Measurements from ENCODE around the gene SMPD3.
"Not testable (repeated sequence)": the region's sequence is repeated elsewhere in the genome, so short reads cannot be mapped to it uniquely, and the experiment has no call there.

Gene SMPD3

DNA sequence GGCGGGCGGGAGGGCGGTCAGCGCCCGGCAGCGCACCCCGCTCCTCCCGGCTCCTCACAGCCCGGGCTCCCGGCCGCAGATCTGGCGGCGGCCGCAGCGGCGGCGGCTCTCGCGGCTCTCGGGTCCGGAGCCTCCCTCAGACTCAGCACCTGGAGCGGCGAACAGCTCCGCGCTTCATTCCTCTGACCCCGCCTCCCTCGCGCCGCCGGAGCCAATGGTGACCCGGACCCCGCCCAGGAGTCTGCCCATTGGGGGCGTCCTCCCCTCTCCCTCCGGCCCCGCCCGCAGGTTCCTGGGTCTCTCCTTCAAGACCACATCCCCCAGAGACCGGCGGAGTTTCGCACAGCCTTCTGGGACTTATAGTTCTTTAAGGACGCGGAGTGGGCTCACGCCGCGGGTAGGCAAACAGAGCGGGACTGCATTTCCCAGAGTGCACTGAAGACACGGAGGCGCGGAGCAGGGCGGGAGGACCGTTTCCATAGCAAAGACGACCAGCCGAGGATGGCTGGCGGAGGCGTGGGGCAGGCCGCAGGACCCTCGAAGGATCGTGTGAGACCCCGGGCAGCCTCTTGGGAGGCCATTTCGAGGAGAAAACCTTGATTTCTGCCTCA, at the start of gene SMPD3:
TSS of gene SMPD3 (minus strand) at position 149 of the 611 bp plus-strand sequence. CDS start 76,327 bp downstream, outside the sequence.
- DNase-seq (ENCODE audit: low spot score in 2 of 2): peak; percentile 92 to 97
- H3K27me3 Mint-ChIP-seq: peaks cover 7% of the 10 kb centered on the region
- H3K4me3 Mint-ChIP-seq: peak within 1 kb of the TSS; percentile 75
- ATAC-seq (ENCODE audit: low read depth): peak; percentile 95
- H3K9me3 Mint-ChIP-seq: no peaks in the 10 kb centered on the region
- no peak within 1 kb of the TSS for H3K27ac Mint-ChIP-seq
- H3K4me1 Mint-ChIP-seq: peaks cover 15% of the 10 kb centered on the region
- no peaks in the 10 kb centered on the region for H3K36me3 Mint-ChIP-seq

DNA sequence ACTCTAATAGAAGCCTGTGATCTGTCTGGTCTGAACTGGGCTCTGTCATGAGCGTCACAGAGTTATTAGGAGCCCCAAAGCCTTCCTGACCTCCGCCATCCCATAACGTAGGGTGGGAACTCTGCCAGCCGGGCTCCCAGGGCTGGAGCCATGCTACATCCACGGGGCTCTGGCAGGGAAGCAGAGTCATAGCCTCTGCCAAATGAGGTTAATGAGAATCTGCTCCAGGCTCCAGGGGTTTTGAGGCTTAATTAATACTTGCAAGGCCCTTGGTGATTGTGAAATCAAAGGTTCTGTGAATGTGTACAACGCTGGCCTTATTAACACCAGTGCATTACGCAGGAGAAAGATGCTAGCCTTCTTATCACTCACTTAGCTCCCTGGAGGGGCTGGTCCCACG, 48.4 kb upstream of the SMPD3 start:
- no peak for ATAC-seq (ENCODE audit: low read depth)
- DNase-seq (ENCODE audit: low spot score in 2 of 2): no peak
- H3K27ac Mint-ChIP-seq: no peak overlapping the region
- no peak overlapping the region for H3K4me3 Mint-ChIP-seq
- H3K4me1 Mint-ChIP-seq: peaks cover 7% of the 10 kb centered on the region
- peaks cover 2% of the 10 kb centered on the region for H3K27me3 Mint-ChIP-seq
- H3K9me3 Mint-ChIP-seq: no peaks in the 10 kb centered on the region
- no peaks in the 10 kb centered on the region for H3K36me3 Mint-ChIP-seq

DNA sequence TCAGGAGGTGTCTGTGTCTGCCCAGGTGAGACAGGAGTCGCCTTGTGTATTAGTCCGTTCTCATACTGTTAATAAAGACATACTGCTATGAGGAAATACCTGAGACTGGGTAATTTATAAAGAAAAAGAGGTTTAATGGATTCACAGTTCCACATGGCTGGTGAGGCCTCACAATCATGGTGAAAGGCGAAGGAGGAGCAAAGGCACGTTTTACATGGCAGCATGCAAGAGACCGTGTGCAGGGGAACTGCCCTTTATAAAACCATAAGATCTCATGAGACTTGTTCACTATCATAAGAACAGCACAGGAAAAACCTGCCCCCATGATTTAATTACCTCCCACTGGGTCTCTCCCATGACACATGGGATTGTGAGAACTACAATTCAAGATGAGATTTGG, 46.0 kb upstream of the SMPD3 start:
- DNase-seq (ENCODE audit: low spot score in 2 of 2); H3K27ac Mint-ChIP-seq; H3K9me3 Mint-ChIP-seq; H3K27me3 Mint-ChIP-seq; H3K4me3 Mint-ChIP-seq; ATAC-seq (ENCODE audit: low read depth); H3K36me3 Mint-ChIP-seq: not testable (repeated sequence)
- H3K4me1 Mint-ChIP-seq: peaks cover 13% of the 10 kb centered on the region

DNA sequence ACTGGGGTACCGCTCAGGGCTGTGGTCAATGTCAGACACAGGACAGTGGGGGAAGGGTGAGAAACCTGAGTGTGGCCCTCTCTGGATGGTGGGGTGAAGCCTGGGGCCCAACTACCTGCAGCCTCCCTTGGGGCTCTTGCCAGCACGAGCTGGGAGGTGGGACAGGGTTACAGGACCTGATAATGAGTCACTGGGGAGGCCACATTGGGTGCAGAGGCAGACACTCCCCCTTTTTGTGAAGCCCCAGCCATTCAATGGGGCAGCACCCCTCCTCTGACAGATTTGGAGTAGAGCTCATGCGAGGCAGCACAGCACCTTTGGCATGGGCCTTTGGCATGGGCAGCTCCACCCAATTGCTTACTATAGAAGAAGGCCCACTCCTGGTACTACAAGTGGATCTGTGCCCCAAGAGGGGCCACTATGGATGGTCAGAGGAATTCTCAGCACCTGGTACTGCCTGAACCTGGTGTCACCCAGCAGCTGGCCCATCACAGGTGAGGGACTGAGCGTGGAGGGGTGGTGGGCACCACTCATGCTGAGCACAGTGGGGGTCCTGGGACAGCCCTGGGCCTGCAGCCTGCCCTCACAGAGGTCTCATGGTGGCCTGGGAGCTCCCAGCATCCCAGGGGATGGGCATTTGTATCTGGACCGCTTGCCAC, 45.2 kb upstream of the SMPD3 start:
- Mint-ChIP-seq H3K27ac (no peak overlapping the region), H3K9me3 (no peaks in the 10 kb centered on the region), H3K36me3 (no peaks in the 10 kb centered on the region), H3K4me1 (peaks cover 13% of the 10 kb centered on the region), H3K4me3 (no peak overlapping the region), H3K27me3 (peaks cover 5% of the 10 kb centered on the region)
- DNase-seq (ENCODE audit: low spot score in 2 of 2) (no peak), ATAC-seq (ENCODE audit: low read depth) (no peak)

DNA sequence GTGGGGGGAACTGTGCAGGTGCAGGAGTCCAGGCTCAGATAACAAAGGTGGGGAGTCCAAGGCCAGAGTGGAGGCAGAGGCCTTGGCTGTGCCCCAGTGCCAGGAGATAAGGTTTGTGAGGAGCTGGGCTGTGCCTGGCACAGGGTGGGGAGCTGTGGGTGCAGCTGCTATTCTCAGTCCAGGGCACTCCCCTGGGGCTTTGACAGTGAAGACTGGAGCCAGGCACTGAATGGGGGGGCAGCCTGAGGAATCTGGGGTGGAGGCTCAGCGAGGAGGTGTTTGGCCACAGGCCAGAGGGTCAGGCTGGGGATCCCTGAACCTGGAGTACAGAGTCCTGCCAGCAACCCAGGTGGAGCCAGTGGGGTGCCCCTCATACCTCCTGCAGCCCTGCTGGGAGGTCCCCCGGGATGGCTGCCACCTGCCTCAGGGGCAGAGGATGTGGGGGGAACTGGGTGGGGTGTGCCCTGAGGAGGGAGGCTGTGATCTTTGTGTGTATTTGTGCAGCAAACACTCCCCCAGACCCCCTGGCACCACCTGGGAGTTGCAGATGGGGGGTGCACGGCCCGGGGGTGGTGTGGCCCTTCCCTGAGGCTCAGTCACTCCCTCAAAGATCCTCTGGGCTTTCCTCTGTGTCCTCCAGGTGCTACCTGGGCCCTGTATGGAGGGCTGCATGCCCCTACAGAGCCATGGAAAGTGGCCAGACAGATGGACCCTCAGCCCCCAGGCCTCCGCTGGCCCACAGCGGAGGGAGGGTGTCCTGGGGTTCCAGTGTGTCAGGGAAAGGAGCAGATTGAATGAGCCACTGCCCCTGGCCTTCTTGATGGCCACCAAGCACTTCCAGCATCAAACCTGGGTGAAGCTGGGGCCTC, 44.5 kb upstream of the SMPD3 start:
- Mint-ChIP-seq H3K27me3 (peaks cover 5% of the 10 kb centered on the region), H3K4me3 (no peak overlapping the region), H3K36me3 (no peaks in the 10 kb centered on the region), H3K9me3 (no peaks in the 10 kb centered on the region), H3K27ac (no peak overlapping the region), H3K4me1 (peaks cover 13% of the 10 kb centered on the region)
- DNase-seq (ENCODE audit: low spot score in 2 of 2) (no peak), ATAC-seq (ENCODE audit: low read depth) (no peak)

DNA sequence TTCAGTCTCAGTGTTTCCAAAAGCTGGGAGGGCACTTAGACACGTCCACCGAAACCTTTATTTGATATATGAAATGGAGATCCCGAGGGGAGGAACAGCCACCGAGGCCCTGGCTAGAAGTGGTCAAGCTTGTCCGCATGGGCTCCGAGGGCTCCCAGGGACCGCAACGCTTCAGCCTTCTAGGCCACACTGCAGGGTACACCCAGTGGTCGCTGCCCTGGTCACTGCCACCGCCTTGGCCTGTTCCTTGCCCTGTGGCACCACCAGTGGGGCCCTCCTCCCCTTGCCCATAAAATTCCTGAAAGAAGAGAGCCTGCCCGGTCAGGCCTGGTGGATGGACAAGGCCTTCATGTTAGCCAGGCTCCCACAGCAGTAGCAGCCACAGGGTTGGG, 43.8 kb upstream of the SMPD3 start:
- H3K4me3 Mint-ChIP-seq: no peak overlapping the region
- ATAC-seq (ENCODE audit: low read depth): no peak
- DNase-seq (ENCODE audit: low spot score in 2 of 2): no peak
- H3K9me3 Mint-ChIP-seq: no peaks in the 10 kb centered on the region
- H3K27ac Mint-ChIP-seq: no peak overlapping the region
- peaks cover 5% of the 10 kb centered on the region for H3K27me3 Mint-ChIP-seq
- H3K4me1 Mint-ChIP-seq: peaks cover 14% of the 10 kb centered on the region
- H3K36me3 Mint-ChIP-seq: no peaks in the 10 kb centered on the region

DNA sequence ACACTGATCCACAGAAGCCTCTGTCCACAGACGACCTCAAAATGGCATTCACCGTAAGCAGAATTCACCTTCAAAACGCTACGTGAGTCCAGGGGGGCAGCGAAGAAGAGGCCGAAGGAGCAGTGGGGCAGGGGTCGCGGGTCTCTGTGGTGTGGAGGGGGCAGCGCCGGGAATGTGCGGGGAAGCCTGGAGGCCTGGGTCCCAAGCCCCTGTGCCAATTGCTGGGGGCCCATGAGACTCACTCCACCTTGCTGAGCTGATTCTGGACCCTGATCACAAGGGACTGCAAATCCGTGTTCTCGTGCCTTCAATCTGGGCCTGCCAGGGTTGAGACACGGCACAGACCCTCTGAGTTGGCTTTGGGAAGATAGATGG, 43.3 kb upstream of the SMPD3 start:
- Mint-ChIP-seq H3K4me1 (peaks cover 17% of the 10 kb centered on the region), H3K27me3 (peaks cover 5% of the 10 kb centered on the region), H3K9me3 (no peaks in the 10 kb centered on the region), H3K27ac (no peak overlapping the region), H3K36me3 (no peaks in the 10 kb centered on the region), H3K4me3 (no peak overlapping the region)
- ATAC-seq (ENCODE audit: low read depth): no peak
- no peak for DNase-seq (ENCODE audit: low spot score in 2 of 2)

DNA sequence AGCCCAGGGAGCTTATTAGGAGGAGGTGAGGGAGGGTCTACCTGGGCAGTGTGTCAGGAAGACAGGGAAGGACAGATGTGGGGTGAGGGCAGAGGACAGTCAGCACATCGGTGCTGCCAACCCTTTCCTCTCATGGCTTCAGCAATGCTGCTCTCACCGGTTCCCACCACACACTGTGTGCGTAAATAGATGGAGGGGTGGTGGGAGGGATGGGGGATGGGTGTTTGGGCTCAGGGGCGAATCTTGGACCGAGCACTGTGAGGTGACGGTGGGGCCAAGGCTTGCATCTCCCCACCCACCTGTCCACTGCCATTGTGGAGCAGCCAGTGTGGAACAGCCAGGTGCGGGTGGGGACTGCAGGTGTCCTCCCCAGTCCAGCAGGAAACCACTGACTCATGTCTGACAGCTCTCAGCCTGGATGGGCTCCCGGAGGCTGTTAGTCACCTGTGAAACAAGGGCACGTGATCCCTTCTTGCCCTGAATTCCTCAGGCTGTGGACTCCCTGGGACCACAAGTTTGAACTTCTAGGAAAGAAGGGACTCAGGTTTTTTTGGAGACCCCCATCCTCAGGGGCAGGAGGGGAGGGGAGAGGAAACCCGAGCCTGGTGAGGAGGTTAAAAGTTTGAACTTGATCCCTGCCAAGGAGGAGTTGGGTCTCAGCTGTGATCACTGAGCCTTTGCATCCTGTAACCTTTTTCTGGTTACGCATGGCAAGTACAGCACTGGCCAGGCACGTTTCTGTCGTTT, 42.7 kb upstream of the SMPD3 start:
- H3K27me3 Mint-ChIP-seq: peaks cover 5% of the 10 kb centered on the region

DNA sequence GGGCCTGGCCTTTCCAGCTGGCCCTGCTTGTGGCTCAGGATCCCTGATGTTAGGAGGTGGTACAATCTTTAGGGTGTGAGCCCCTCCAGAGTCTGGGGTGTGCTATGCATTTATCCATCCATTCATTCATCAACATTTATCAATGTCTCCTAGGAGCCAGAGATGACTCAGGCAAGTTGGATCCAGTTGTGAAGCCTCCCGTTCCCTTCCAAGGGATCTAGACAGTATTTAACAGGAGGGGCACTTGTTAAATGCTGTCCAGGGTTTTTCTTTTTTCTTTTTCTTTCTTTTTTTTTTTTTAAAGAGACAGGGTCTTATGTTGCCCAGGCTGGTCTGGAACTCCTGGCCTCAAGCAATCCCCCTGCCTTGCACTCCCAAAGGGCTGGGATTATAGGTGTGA, 42.0 kb upstream of the SMPD3 start:
- ATAC-seq (ENCODE audit: low read depth) (no peak), DNase-seq (ENCODE audit: low spot score in 2 of 2) (no peak)
- peaks cover 7% of the 10 kb centered on the region for H3K27me3 Mint-ChIP-seq
- H3K9me3 Mint-ChIP-seq: no peaks in the 10 kb centered on the region
- no peak overlapping the region for H3K27ac Mint-ChIP-seq
- H3K36me3 Mint-ChIP-seq: no peaks in the 10 kb centered on the region
- no peak overlapping the region for H3K4me3 Mint-ChIP-seq
- H3K4me1 Mint-ChIP-seq: peaks cover 17% of the 10 kb centered on the region

More for the DNA sequence above, 42.7 kb upstream of the SMPD3 start:
- Mint-ChIP-seq H3K4me3 (no peak overlapping the region), H3K36me3 (no peaks in the 10 kb centered on the region), H3K27ac (no peak overlapping the region), H3K4me1 (peaks cover 17% of the 10 kb centered on the region), H3K9me3 (no peaks in the 10 kb centered on the region)
- peak; percentile 41 for ATAC-seq (ENCODE audit: low read depth)
- DNase-seq (ENCODE audit: low spot score in 2 of 2): no peak

DNA sequence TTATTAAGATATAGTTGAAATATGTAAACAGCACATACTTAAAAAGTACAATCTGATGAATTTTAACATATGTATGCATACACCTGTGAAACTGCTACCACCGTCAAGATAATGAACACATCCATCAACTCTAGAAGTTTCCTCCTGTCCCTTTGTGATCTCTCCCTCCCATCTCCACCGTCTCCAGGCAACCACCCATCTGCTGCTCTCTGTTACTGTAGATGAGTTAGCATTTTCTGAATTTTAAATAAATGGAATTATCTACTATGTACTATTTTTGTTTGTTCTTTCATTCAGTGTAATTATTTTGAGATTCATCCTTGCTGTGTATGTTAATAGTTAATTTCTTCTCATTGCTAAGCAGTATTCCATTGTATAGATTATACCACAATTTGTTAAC, 40.2 kb upstream of the SMPD3 start:
- peaks cover 17% of the 10 kb centered on the region for H3K4me1 Mint-ChIP-seq
- H3K9me3 Mint-ChIP-seq: no peaks in the 10 kb centered on the region
- H3K27ac Mint-ChIP-seq: no peak overlapping the region
- ATAC-seq (ENCODE audit: low read depth): no peak
- peaks cover 7% of the 10 kb centered on the region for H3K27me3 Mint-ChIP-seq
- H3K36me3 Mint-ChIP-seq: no peaks in the 10 kb centered on the region
- H3K4me3 Mint-ChIP-seq: no peak overlapping the region
- DNase-seq (ENCODE audit: low spot score in 2 of 2): no peak

DNA sequence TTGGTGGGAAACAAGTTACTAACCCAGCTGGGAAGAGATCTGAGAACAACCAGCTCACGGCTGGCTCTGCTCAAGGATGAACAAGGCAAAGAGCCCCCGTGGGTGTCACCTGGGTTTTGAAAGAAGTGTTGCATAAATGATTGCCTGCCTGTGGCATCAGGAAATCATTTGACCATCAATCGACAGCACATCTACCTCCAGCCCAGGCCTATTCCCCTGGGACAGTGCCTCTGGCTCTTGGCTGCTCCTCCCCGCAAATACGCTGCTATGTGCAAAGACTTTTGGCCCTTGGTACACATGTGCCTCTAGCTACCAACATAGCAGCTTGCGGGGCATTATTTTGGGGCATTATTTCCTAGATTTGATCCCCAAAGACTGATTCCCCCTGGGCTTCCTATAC, 39.4 kb upstream of the SMPD3 start:
- no peak overlapping the region for H3K4me3 Mint-ChIP-seq
- no peak for DNase-seq (ENCODE audit: low spot score in 2 of 2)
- ATAC-seq (ENCODE audit: low read depth): no peak
- H3K4me1 Mint-ChIP-seq: peaks cover 15% of the 10 kb centered on the region
- no peaks in the 10 kb centered on the region for H3K9me3 Mint-ChIP-seq
- H3K36me3 Mint-ChIP-seq: no peaks in the 10 kb centered on the region
- no peak overlapping the region for H3K27ac Mint-ChIP-seq
- peaks cover 7% of the 10 kb centered on the region for H3K27me3 Mint-ChIP-seq

DNA sequence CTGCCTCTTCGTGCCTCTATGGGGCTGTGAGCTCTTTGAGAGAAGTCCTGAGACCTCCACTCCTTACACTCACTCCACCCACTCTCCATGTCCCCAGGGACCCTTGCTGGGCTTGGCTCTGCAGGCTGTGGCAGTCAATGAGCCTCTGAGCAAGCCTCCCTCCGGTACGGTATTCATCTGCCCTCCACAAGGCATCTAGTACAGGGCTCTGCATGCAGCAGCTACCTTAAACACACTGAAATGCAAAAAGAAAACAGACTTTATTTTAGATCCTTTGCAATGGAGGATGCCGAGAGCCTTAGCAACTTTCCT, 38.9 kb upstream of the SMPD3 start:
- H3K4me3 Mint-ChIP-seq: no peak overlapping the region
- H3K4me1 Mint-ChIP-seq: peaks cover 11% of the 10 kb centered on the region
- no peak overlapping the region for H3K27ac Mint-ChIP-seq
- no peaks in the 10 kb centered on the region for H3K36me3 Mint-ChIP-seq
- H3K9me3 Mint-ChIP-seq: no peaks in the 10 kb centered on the region
- peaks cover 7% of the 10 kb centered on the region for H3K27me3 Mint-ChIP-seq
- DNase-seq (ENCODE audit: low spot score in 2 of 2) (no peak), ATAC-seq (ENCODE audit: low read depth) (no peak)

DNA sequence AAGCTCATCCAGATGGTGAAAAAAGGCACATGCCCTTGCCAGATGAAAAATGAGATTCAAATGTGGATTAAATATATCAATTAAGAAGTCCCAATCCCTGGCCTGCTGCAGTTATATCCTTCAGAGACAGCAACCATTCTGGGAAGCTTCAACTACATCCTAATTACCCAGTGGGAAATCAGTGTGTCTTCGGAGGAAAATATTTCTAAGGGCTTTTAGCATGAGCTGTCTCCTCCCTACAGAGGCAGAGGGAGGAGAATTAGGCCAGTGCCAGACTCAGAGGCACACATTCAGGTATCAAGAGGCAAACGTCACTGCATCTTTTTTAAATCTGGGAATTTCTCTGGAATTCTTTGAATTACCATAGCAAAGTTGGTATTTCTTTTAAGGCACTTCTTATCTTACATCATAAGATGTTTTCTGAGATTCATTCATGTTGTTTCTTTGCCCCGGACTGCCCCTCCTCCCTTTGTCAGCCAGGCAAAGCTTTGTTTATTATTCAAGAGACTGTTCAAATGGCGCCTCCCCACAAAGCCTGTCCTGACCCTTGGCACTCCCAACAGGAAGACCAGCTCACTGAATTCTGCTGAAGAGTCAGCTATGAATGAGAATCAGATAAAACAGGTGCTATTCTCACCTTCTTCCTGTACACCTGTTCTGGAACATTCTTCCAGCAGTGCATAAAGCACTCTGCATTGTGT, 38.3 kb upstream of the SMPD3 start:
- Mint-ChIP-seq H3K9me3 (no peaks in the 10 kb centered on the region), H3K27me3 (peaks cover 7% of the 10 kb centered on the region), H3K4me3 (no peak overlapping the region), H3K27ac (no peak overlapping the region), H3K36me3 (no peaks in the 10 kb centered on the region), H3K4me1 (peaks cover 9% of the 10 kb centered on the region)
- no peak for ATAC-seq (ENCODE audit: low read depth)
- DNase-seq (ENCODE audit: low spot score in 2 of 2): no peak
